Left colon (tissue), 2 donors: Measurements from ENCODE around the gene UQCRC1. TPM values are rescaled to one million over a fixed set of nuclear protein-coding genes. Genes with fewer than 3 reads are reported as not detected.

ENCODE experiments used
- microRNA-seq, 2 donors: library from miRNA; unstranded; fragments of <30 nt; microRNA quantifications; one replicate each; pipeline versions ENCODE4 v1.1.0 to v1.2.0, GENCODE V29; 2020
- total RNA-seq, 2 donors: library from RNA; stranded (reverse); fragmentation: NEBNext Ultra II Directional; extraction: Animal tissue kit (Norgen Biotek cat#: 25700); gene quantifications; one replicate each; pipeline ENCODE4 v1.2.1, GENCODE V29; 2021
- donor health status: DM: no; HTN: no; CAD: no.
- donor health status: DM: yes; HTN: yes; CAD: no.

UQCRC1 gene
- total RNA-seq, 2 donors from 2014 or later = 613 to 797 TPM

Small RNA genes lying within 50 kb of the gene (microRNA-seq; reads per million reads assigned to microRNA genes)
- gene MIR4793 (0 reads per million in 2 donors), gene MIR6823 (0 reads per million in 2 donors), gene MIR711 (0 reads per million in 2 donors)

Other genes starting within 250 kb of the UQCRC1 start
- not detected for gene FBXW12, start 237.4 kb downstream of the UQCRC1 start, total RNA-seq
- gene PLXNB1, start 179.6 kb downstream of the UQCRC1 start, total RNA-seq = 100 to 1,000 TPM in 1 of 2 donors, 10 to 100 TPM in 1; 91.1 to 114 TPM
- 10 to 100 TPM; 13.3 to 21.2 TPM for gene CCDC51, start 169.5 kb downstream of the UQCRC1 start, total RNA-seq
- gene TMA7, start 169.4 kb downstream of the UQCRC1 start, total RNA-seq = 100 to 1,000 TPM; 165 to 192 TPM
- 1 to 10 TPM; 3.8 to 4.4 TPM for gene ATRIP, start 162.9 kb downstream of the UQCRC1 start, total RNA-seq
- gene SHISA5, start 105.5 kb downstream of the UQCRC1 start, total RNA-seq = 100 to 1,000 TPM; 103 to 116 TPM
- gene PFKFB4, start 52.8 kb downstream of the UQCRC1 start, total RNA-seq = 1 to 10 TPM; 6.0 to 10.0 TPM
- not detected for gene UCN2, start 45.9 kb downstream of the UQCRC1 start, total RNA-seq
- gene COL7A1, start 14.3 kb downstream of the UQCRC1 start, total RNA-seq = 1 to 10 TPM; 4.5 to 5.7 TPM
- 1 to 10 TPM in 1 of 2 donors, under 1 TPM in 1; 0.84 to 2.2 TPM for gene TMEM89, start 12.1 kb upstream of the UQCRC1 start, total RNA-seq
- 100 to 1,000 TPM; 116 to 121 TPM for gene SLC26A6, start 25.8 kb upstream of the UQCRC1 start, total RNA-seq
- gene CELSR3, start 53.2 kb upstream of the UQCRC1 start, total RNA-seq = 1 to 10 TPM; 1.4 to 2.4 TPM
- gene NCKIPSD, start 76.3 kb upstream of the UQCRC1 start, total RNA-seq = 10 to 100 TPM; 19.5 to 24.8 TPM
- gene IP6K2, start 107.6 kb upstream of the UQCRC1 start, total RNA-seq = 100 to 1,000 TPM; 112 to 128 TPM
- gene PRKAR2A, start 238.2 kb upstream of the UQCRC1 start, total RNA-seq = 10 to 100 TPM; 68.1 to 75.4 TPM